H1 (cell line): ENCODE measurements around the gene CEP78. TPM values are rescaled to one million over a fixed set of nuclear protein-coding genes. Genes with fewer than 3 reads are reported as not detected.

Source experiments
- CTCF ChIA-PET: fragments of 300-600 bp; sonication (Branson Sonifier 250); formaldehyde crosslinking; loops from one replicate; lab custom pipeline; 2021; ENCODE audit not compliant: partially characterized antibody; lab: Charles Lee
- POLR2A ChIA-PET: fragments of 300-600 bp; sonication (Branson Sonifier 250); formaldehyde crosslinking; loops from one replicate; lab custom pipeline; 2021; ENCODE audit warnings: inconsistent platforms; ENCODE audit not compliant: partially characterized antibody; lab: Charles Lee
- DNase-seq, 2 experiments: peaks; one replicate each; pipeline versions ENCODE4 v3.0.0 to v3.0.0-alpha.2; 2010 to 2022; ENCODE audit warnings: low spot score in 2 of 2, low read depth in 1 of 2, mixed read lengths in 1 of 2
- FAIRE-seq: peaks from 2 replicates; lab custom pipeline; 2011; peaks lifted over from hg19 to GRCh38; lab: Jason Lieb, UNC
- H2AFZ ChIP-seq: 2 replicates; pipeline ENCODE4 v1.8.1; 2012; ENCODE audit warnings: low read length, inconsistent platforms
- H2AK5ac ChIP-seq: 2 replicates; pipeline ENCODE4 v1.6.1; 2013; ENCODE audit warnings: low read depth, low read length
- H2BK120ac ChIP-seq: replicated peaks from 2 replicates; pipeline ENCODE3; 2013; ENCODE audit warnings: low read depth, low read length, inconsistent platforms
- H2BK12ac ChIP-seq: 2 replicates; pipeline ENCODE4 v1.6.1; 2013; ENCODE audit warnings: low read depth, low read length
- H2BK15ac ChIP-seq: 2 replicates; pipeline ENCODE4 v1.6.1; 2013; ENCODE audit warnings: low read length
- H2BK20ac ChIP-seq: 2 replicates; pipeline ENCODE4 v1.6.1; 2013; ENCODE audit warnings: low read length
- H2BK5ac ChIP-seq: 2 replicates; pipeline ENCODE4 v1.6.1; 2013; ENCODE audit warnings: low read depth, low read length
- H3K14ac ChIP-seq: 2 replicates; pipeline ENCODE4 v1.6.1; 2013; ENCODE audit warnings: inconsistent platforms; ENCODE audit not compliant: insufficient read length
- H3K18ac ChIP-seq: 2 replicates; pipeline ENCODE4 v1.6.1; 2013; ENCODE audit warnings: low read length; ENCODE audit errors: extremely low read depth
- H3K23ac ChIP-seq: 2 replicates; pipeline ENCODE4 v1.6.1; 2013; ENCODE audit warnings: inconsistent platforms; ENCODE audit not compliant: insufficient read length
- H3K23me2 ChIP-seq: 2 replicates; pipeline ENCODE4 v1.6.1; 2013; ENCODE audit warnings: low read depth, low read length
- H3K27ac ChIP-seq: 2 replicates; pipeline ENCODE4 v1.6.1; 2011; ENCODE audit warnings: low read depth, low read length, inconsistent platforms
- H3K27me3 ChIP-seq, 4 experiments: replicated peaks in 1 of 4; 1 replicate in 1 of 4; 2 replicates in 3 of 4; pipeline versions ENCODE4 v1.6.1 to v1.8.1; 2011 to 2013; ENCODE audit warnings: low read length in 3 of 4, mild to moderate bottlenecking in 3 of 4, inconsistent platforms in 2 of 4, mixed read lengths in 2 of 4, moderate library complexity in 1 of 4; ENCODE audit not compliant: control insufficient read depth in 3 of 4, insufficient read depth in 3 of 4; ENCODE audit errors: extremely low read depth in 1 of 4
- H3K36me3 ChIP-seq, 4 experiments: 2 replicates each; pipeline versions ENCODE4 v1.6.1 to v1.8.1; 2011 to 2013; ENCODE audit warnings: mild to moderate bottlenecking in 4 of 4, low read length in 3 of 4, moderate library complexity in 2 of 4, control low read depth in 1 of 4, inconsistent platforms in 1 of 4; ENCODE audit not compliant: insufficient read depth in 4 of 4, control insufficient read depth in 2 of 4
- H3K4ac ChIP-seq: replicated peaks from 2 replicates; pipeline ENCODE3; 2013; ENCODE audit warnings: low read length, low read depth, mixed read lengths, inconsistent platforms; ENCODE audit not compliant: insufficient read length
- H3K4me1 ChIP-seq, 4 experiments: replicated peaks in 1 of 4; 1 replicate in 1 of 4; 2 replicates in 3 of 4; pipeline versions ENCODE4 v1.6.1 to v1.8.1; 2011 to 2013; ENCODE audit warnings: low read length in 3 of 4, inconsistent platforms in 2 of 4, mixed read lengths in 1 of 4; ENCODE audit not compliant: insufficient read depth in 4 of 4, control insufficient read depth in 3 of 4
- H3K4me2 ChIP-seq, 2 experiments: 2 replicates each; pipeline versions ENCODE4 v1.6.1 to v1.8.1; 2011 to 2013; ENCODE audit warnings: low read depth in 2 of 2, low read length in 2 of 2, control low read depth in 1 of 2, inconsistent platforms in 1 of 2, mild to moderate bottlenecking in 1 of 2; ENCODE audit not compliant: insufficient read depth in 1 of 2
- H3K4me3 ChIP-seq, 4 experiments: fragments of 200-600, 300-600 bp in 1 of 4; sonication (generic), shearing (Covaris generic), sonication (Bioruptor Twin) in 1 of 4; 2 replicates each; pipeline versions ENCODE4 v1.5.1 to v1.8.1; 2011 to 2016; ENCODE audit warnings: low read length in 4 of 4, low read depth in 3 of 4, control low read depth in 2 of 4, inconsistent platforms in 2 of 4, mild to moderate bottlenecking in 2 of 4, mixed read lengths in 1 of 4, moderate library complexity in 1 of 4; ENCODE audit not compliant: insufficient read depth in 2 of 4; ENCODE audit errors: extremely low read depth in 1 of 4
- H3K56ac ChIP-seq: replicated peaks from 2 replicates; pipeline ENCODE3; 2013; ENCODE audit warnings: low read depth, mild to moderate bottlenecking, mixed read lengths, low read length, inconsistent platforms; ENCODE audit not compliant: insufficient read length
- H3K79me1 ChIP-seq: 2 replicates; pipeline ENCODE4 v1.6.1; 2013; ENCODE audit warnings: low read depth, low read length, control low read depth
- H3K79me2 ChIP-seq, 2 experiments: 2 replicates each; pipeline versions ENCODE4 v1.6.1 to v1.8.1; 2012 to 2013; ENCODE audit warnings: low read length in 2 of 2, mild to moderate bottlenecking in 2 of 2, inconsistent platforms in 1 of 2; ENCODE audit not compliant: insufficient read depth in 2 of 2, control insufficient read depth in 1 of 2
- H3K9ac ChIP-seq, 4 experiments: replicated peaks in 1 of 4; 1 replicate in 1 of 4; 2 replicates in 3 of 4; pipeline versions ENCODE4 v1.6.1 to v1.8.1; 2011 to 2013; ENCODE audit warnings: low read depth in 3 of 4, low read length in 3 of 4, control low read depth in 2 of 4, mild to moderate bottlenecking in 2 of 4, moderate library complexity in 2 of 4, inconsistent platforms in 1 of 4; ENCODE audit errors: extremely low read depth in 1 of 4
- H3K9me3 ChIP-seq, 2 experiments: 2 replicates each; pipeline versions ENCODE4 v1.6.1 to v1.8.1; 2012 to 2013; ENCODE audit warnings: mild to moderate bottlenecking in 2 of 2, moderate library complexity in 2 of 2, control low read depth in 1 of 2, inconsistent platforms in 1 of 2, low read depth in 1 of 2, low read length in 1 of 2, mixed read lengths in 1 of 2; ENCODE audit not compliant: insufficient read depth in 2 of 2
- H4K20me1 ChIP-seq, 2 experiments: replicated peaks in 1 of 2; 2 replicates each; pipeline versions ENCODE3 to v1.8.1; 2011 to 2013; ENCODE audit warnings: inconsistent platforms in 2 of 2, low read length in 2 of 2, mild to moderate bottlenecking in 1 of 2; ENCODE audit not compliant: insufficient read depth in 2 of 2, control insufficient read depth in 1 of 2
- H4K5ac ChIP-seq: 2 replicates; pipeline ENCODE4 v1.6.1; 2013; ENCODE audit warnings: low read length, low read depth, mixed read lengths, inconsistent platforms; ENCODE audit not compliant: insufficient read length
- H4K8ac ChIP-seq: 2 replicates; pipeline ENCODE4 v1.8.0; 2013; ENCODE audit warnings: mild to moderate bottlenecking, moderate library complexity, low read length, inconsistent platforms; ENCODE audit not compliant: insufficient read depth; ENCODE audit errors: extremely low read depth
- H4K91ac ChIP-seq: replicated peaks from 2 replicates; pipeline ENCODE3; 2013; ENCODE audit warnings: low read length, mixed read lengths, inconsistent platforms; ENCODE audit not compliant: insufficient read length
- ATF2 ChIP-seq: IDR thresholded peaks from 2 replicates; pipeline ENCODE4 v1.6.1; 2012; ENCODE audit warnings: low read length, inconsistent platforms
- BRCA1 ChIP-seq: IDR thresholded peaks from 2 replicates; pipeline ENCODE4 v1.6.1; 2012; ENCODE audit warnings: low read depth, low read length, improper control_type of control experiment
- CHD1 ChIP-seq: IDR thresholded peaks from 2 replicates; pipeline ENCODE4 v1.6.1; 2012; ENCODE audit warnings: low read depth, low read length, improper control_type of control experiment
- E2F6 ChIP-seq: IDR thresholded peaks from 2 replicates; pipeline ENCODE4 v1.6.1; 2012; ENCODE audit warnings: inconsistent platforms
- EGR1 ChIP-seq: IDR thresholded peaks from 2 replicates; pipeline ENCODE4 v1.6.1; 2011; ENCODE audit warnings: low read depth, low read length, borderline replicate concordance
- KDM5A ChIP-seq: fragments of 200-600 bp; IDR thresholded peaks from 2 replicates; pipeline ENCODE4 v1.7.1; 2012; ENCODE audit warnings: mild to moderate bottlenecking, low read length, inconsistent platforms, mixed read lengths
- MAX ChIP-seq: IDR thresholded peaks from 2 replicates; pipeline ENCODE4 v1.6.1; 2012; ENCODE audit warnings: inconsistent platforms
- NANOG ChIP-seq: IDR thresholded peaks from 2 replicates; pipeline ENCODE4 v1.6.1; 2011; ENCODE audit warnings: low read length, low read depth, mild to moderate bottlenecking, inconsistent platforms; ENCODE audit not compliant: insufficient read depth, poor library complexity, severe bottlenecking
- POLR2A ChIP-seq, 2 experiments: IDR thresholded peaks; 1 replicate in 1 of 2; 2 replicates in 1 of 2; pipeline ENCODE4 v1.6.1; 2011; ENCODE audit warnings: low read depth in 2 of 2, low read length in 2 of 2, mild to moderate bottlenecking in 2 of 2; ENCODE audit errors: control extremely low read depth in 1 of 2
- POLR2AphosphoS5 ChIP-seq: IDR thresholded peaks from 2 replicates; pipeline ENCODE4 v1.6.1; 2011; ENCODE audit warnings: low read depth, low read length
- SP2 ChIP-seq: IDR thresholded peaks from 2 replicates; pipeline ENCODE4 v1.6.1; 2012; ENCODE audit warnings: mild to moderate bottlenecking, low read length, inconsistent platforms
- TAF1 ChIP-seq: IDR thresholded peaks from 2 replicates; pipeline ENCODE4 v1.6.1; 2011; ENCODE audit warnings: mild to moderate bottlenecking, low read depth, low read length
- YY1 ChIP-seq: IDR thresholded peaks from 2 replicates; pipeline ENCODE4 v1.6.1; 2011; ENCODE audit warnings: low read depth, mild to moderate bottlenecking, low read length
- WGBS, 2 experiments: shearing (Covaris generic) in 1 of 2; methylation state at CpG; one replicate each; pipeline versions ENCODE4 v1.1.6 to v1.1.7; 2013 to 2015; ENCODE audit warnings: low lambda C conversion rate in 2 of 2, mixed read lengths in 2 of 2, inconsistent platforms in 1 of 2, low coverage in 1 of 2, missing lambda C conversion rate in 1 of 2; ENCODE audit not compliant: insufficient replicate concordance in 2 of 2, insufficient coverage in 1 of 2, insufficient read length in 1 of 2; ENCODE audit errors: extremely low coverage in 1 of 2, missing lambda C conversion rate in 1 of 2; 5-methylcytosine and 5-hydroxymethylcytosine counted together
- polyA plus RNA-seq, 7 experiments: library from polyadenylated mRNA; depleted of rRNA in 3 of 7; stranded (reverse) in 5 of 7; unstranded in 2 of 7; fragments of >200 nt in 5 of 7; fragments of 200-250 nt in 2 of 7; gene quantifications; 1 replicate in 5 of 7; 2 replicates in 1 of 7; 4 replicates in 1 of 7; pipeline versions ENCODE4 v1.2.1 to v1.2.3, GENCODE V29; 2011 to 2013; ENCODE audit warnings: missing spikeins in 2 of 7, mixed read lengths in 2 of 7
- total RNA-seq: library from RNA; stranded (reverse); fragmentation: NEBNext Ultra II Directional; extraction: Animal tissue kit (Norgen Biotek cat#: 25700); gene quantifications from 2 replicates; pipeline ENCODE4 v1.2.1, GENCODE V29; 2021

Gene CEP78
- total and polyA plus RNA-seq, 2 of the 8 experiments (the other 6 are each of a cell fraction or from before 2014, with no cell fraction given) = 10.3 to 40.9 TPM

- no peak for FAIRE-seq
- no peak overlapping the region for H2BK15ac ChIP-seq
- TF ChIP-seq BRCA1 (no peak), SP2 (no peak), MAX (no peak), EGR1 (no peak), TAF1 (no peak), E2F6 (no peak), POLR2A (IDR thresholded peaks at IDR 0.05; ENCODE audit: control extremely low read depth in 1 of 2, low read depth in 2 of 2, low read length in 2 of 2) (no peak), CHD1 (no peak), NANOG (no peak), YY1 (no peak), KDM5A (no peak), ATF2 (no peak), POLR2AphosphoS5 (no peak)
Observed at GRCh38 chr9:78221425-78221824, 14.4 kb upstream of the CEP78 start.

More at GRCh38 chr9:78221425-78221824, 14.4 kb upstream of the CEP78 start:
- Histone ChIP-seq H3K4me2 (no peak overlapping the region), H2BK12ac (no peak overlapping the region), H3K18ac (no peak overlapping the region), H3K23me2 (no peaks in the 10 kb centered on the region), H3K9me3 (no peaks in the 10 kb centered on the region), H2AFZ (no peak overlapping the region), H3K9ac (no peak overlapping the region), H3K36me3 (no peaks in the 10 kb centered on the region; a peak in 1 of 8 replicates), H3K14ac (no peak overlapping the region), H3K27ac (no peak overlapping the region), H2BK20ac (no peak overlapping the region), H2BK120ac (no peak overlapping the region), H3K4me1 (no peaks in the 10 kb centered on the region), H4K20me1 (no peaks in the 10 kb centered on the region), H3K27me3 (no peaks in the 10 kb centered on the region), H3K4me3 (no peak overlapping the region), H2AK5ac (no peak overlapping the region), H4K8ac (no peak overlapping the region), H4K91ac (no peak overlapping the region), H3K23ac (no peak overlapping the region), H4K5ac (no peak overlapping the region), H3K4ac (no peak overlapping the region), H3K79me2 (no peaks in the 10 kb centered on the region), H2BK5ac (no peak overlapping the region), H3K56ac (no peak overlapping the region), H3K79me1 (no peaks in the 10 kb centered on the region)
- no peak for DNase-seq
- ChIA-PET CTCF (no interaction called here), POLR2A (interaction anchor here (1.2 kb wide), 1 partner anchor 89 kb away, joined by 3 read pairs; no protein-coding TSS in a partner anchor)
- WGBS, 2 experiments = 80% methylated on average over 2 of the region's 2 CpGs; no CpG with 5 or more reads in 1 of the 2 experiments
